ENCODE data around the gene DACT1. TPM values are rescaled to one million over a fixed set of nuclear protein-coding genes. Genes with fewer than 3 reads are reported as not detected.

DACT1 gene
- total RNA-seq, 4 donors from 2014 or later: 2.3 to 5.8 (median 3.3) TPM

- no peaks in the 10 kb centered on the region for H3K27me3 ChIP-seq
- no peaks in the 10 kb centered on the region for H3K4me1 ChIP-seq
- no peak for DNase-seq
- H3K4me3 ChIP-seq: no peak overlapping the region
- no peak overlapping the region for H3K27ac ChIP-seq
- no peaks in the 10 kb centered on the region for H3K36me3 ChIP-seq
- H3K9me3 ChIP-seq: no peaks in the 10 kb centered on the region
- 76 to 85% methylated on average over 3 to 4 of the region's 4 CpGs for WGBS, 2 donors (ENCODE audit: low coverage in 1 of 2)
- in situ Hi-C loops (cut with MboI; ENCODE audit: low pct_ligation_motif_present in 1 of 4, low pct_unique_long_range_greater_than_20kb in 1 of 4, low sequenced_read_pairs in 3 of 4): no loop called here
- intact Hi-C loops (cut with DNase I; ENCODE audit: low total_unique reads): no loop called here
- TF ChIP-seq EP300 (IDR thresholded peaks at IDR 0.05; ENCODE audit: low read depth) (no peak), POLR2AphosphoS5 (IDR thresholded peaks at IDR 0.05) (no peak), POLR2A (IDR thresholded peaks at IDR 0.05) (no peak)
- TF ChIP-seq, protein P1, sequence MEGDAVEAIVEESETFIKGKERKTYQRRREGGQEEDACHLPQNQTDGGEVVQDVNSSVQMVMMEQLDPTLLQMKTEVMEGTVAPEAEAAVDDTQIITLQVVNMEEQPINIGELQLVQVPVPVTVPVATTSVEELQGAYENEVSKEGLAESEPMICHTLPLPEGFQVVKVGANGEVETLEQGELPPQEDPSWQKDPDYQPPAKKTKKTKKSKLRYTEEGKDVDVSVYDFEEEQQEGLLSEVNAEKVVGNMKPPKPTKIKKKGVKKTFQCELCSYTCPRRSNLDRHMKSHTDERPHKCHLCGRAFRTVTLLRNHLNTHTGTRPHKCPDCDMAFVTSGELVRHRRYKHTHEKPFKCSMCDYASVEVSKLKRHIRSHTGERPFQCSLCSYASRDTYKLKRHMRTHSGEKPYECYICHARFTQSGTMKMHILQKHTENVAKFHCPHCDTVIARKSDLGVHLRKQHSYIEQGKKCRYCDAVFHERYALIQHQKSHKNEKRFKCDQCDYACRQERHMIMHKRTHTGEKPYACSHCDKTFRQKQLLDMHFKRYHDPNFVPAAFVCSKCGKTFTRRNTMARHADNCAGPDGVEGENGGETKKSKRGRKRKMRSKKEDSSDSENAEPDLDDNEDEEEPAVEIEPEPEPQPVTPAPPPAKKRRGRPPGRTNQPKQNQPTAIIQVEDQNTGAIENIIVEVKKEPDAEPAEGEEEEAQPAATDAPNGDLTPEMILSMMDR (IDR thresholded peaks at IDR 0.05): no peak
Observed at GRCh38 chr14:58598028-58598803, 39.5 kb upstream of the DACT1 start.

DNA sequence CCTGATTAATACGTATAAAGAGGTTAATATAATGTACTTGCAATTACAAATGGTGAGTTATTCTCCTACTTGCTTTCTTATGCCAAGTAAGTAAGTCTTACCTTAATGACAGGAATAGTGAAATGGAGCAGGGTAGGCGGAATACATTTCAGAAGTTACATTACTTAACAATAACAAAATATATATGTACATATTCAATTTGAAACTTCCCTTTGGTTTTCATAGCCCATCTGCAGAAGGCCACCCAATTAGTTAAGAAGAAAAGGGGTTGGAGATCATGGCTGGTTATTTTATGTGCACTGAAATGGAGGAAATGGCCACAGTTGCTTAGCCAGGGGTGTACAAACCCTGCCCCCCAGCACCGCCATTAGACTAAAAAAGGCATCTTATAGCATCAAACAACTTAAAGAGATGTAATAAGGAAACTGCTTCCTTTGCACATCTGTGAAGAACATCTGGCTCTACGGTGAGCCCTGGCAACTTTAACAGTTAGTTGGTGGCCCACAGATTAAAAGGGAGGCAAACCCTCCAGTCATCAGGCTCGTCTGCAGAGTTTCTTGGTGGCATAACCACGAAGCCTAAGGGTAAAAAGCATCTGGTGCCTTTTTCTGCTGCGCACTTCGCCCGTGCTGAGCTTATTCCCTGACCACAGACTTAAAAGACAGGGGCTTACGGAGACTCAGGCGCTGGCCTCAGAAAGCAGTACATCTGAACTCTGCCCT lies 38.8 kb upstream of the DACT1 start:
- H3K36me3 ChIP-seq: no peaks in the 10 kb centered on the region
- no peak for DNase-seq
- intact Hi-C loops (cut with DNase I; ENCODE audit: low total_unique reads) (no loop called here), in situ Hi-C loops (cut with MboI; ENCODE audit: low pct_ligation_motif_present in 1 of 4, low pct_unique_long_range_greater_than_20kb in 1 of 4, low sequenced_read_pairs in 3 of 4) (no loop called here)
- H3K27me3 ChIP-seq: no peaks in the 10 kb centered on the region
- WGBS, 2 donors (ENCODE audit: low coverage in 1 of 2): 76 to 90% methylated on average over 2 to 11 of the region's 11 CpGs
- H3K27ac ChIP-seq: no peak overlapping the region
- H3K4me3 ChIP-seq: no peak overlapping the region
- TF ChIP-seq EP300 (IDR thresholded peaks at IDR 0.05; ENCODE audit: low read depth) (no peak), POLR2AphosphoS5 (IDR thresholded peaks at IDR 0.05) (no peak), POLR2A (IDR thresholded peaks at IDR 0.05) (no peak)
- TF ChIP-seq, protein P1 (IDR thresholded peaks at IDR 0.05): no peak
- no peaks in the 10 kb centered on the region for H3K4me1 ChIP-seq
- no peaks in the 10 kb centered on the region for H3K9me3 ChIP-seq

GRCh38 chr14:58599707-58600106 lies 38.1 kb upstream of the DACT1 start:
- Histone ChIP-seq H3K9me3 (no peaks in the 10 kb centered on the region), H3K4me3 (no peak overlapping the region), H3K4me1 (no peaks in the 10 kb centered on the region), H3K27me3 (no peaks in the 10 kb centered on the region), H3K36me3 (no peaks in the 10 kb centered on the region), H3K27ac (no peak overlapping the region)
- 93% methylated on average over 2 of the region's 2 CpGs; no CpG with 5 or more reads in 1 of the 2 donors for WGBS, 2 donors (ENCODE audit: low coverage in 1 of 2)
- in situ Hi-C loops (cut with MboI; ENCODE audit: low pct_ligation_motif_present in 1 of 4, low pct_unique_long_range_greater_than_20kb in 1 of 4, low sequenced_read_pairs in 3 of 4) (no loop called here), intact Hi-C loops (cut with DNase I; ENCODE audit: low total_unique reads) (no loop called here)
- no peak for TF ChIP-seq POLR2AphosphoS5 (IDR thresholded peaks at IDR 0.05)
- TF ChIP-seq, protein P1 (IDR thresholded peaks at IDR 0.05): no peak
- no peak for TF ChIP-seq POLR2A (IDR thresholded peaks at IDR 0.05)
- TF ChIP-seq EP300 (IDR thresholded peaks at IDR 0.05; ENCODE audit: low read depth): no peak
- DNase-seq: no peak

GRCh38 chr14:58605465-58605864 lies 32.3 kb upstream of the DACT1 start:
- no peak for DNase-seq
- TF ChIP-seq, protein P1 (IDR thresholded peaks at IDR 0.05): no peak
- no peak for TF ChIP-seq EP300 (IDR thresholded peaks at IDR 0.05; ENCODE audit: low read depth)
- TF ChIP-seq POLR2A (IDR thresholded peaks at IDR 0.05): no peak
- 62 to 77% methylated on average over 4 of the region's 4 CpGs for WGBS, 2 donors (ENCODE audit: low coverage in 1 of 2)
- Histone ChIP-seq H3K36me3 (no peaks in the 10 kb centered on the region), H3K4me3 (no peak overlapping the region), H3K27me3 (no peaks in the 10 kb centered on the region), H3K27ac (no peak overlapping the region), H3K9me3 (no peaks in the 10 kb centered on the region), H3K4me1 (no peaks in the 10 kb centered on the region)
- intact Hi-C loops (cut with DNase I; ENCODE audit: low total_unique reads) (no loop called here), in situ Hi-C loops (cut with MboI; ENCODE audit: low pct_ligation_motif_present in 1 of 4, low pct_unique_long_range_greater_than_20kb in 1 of 4, low sequenced_read_pairs in 3 of 4) (no loop called here)

Measured in transverse colon (tissue), 4 donors.